Ovary (tissue), 9 donors: ENCODE data around the gene RPL26. TPM values are rescaled to one million over a fixed set of nuclear protein-coding genes. Genes with fewer than 3 reads are reported as not detected.
A peak's percentile ranks its signal among the peaks of the same experiment; 100 is the strongest.

Experiments
- DNase-seq, 5 donors: peaks; one replicate each; pipeline ENCODE4 v3.0.0-alpha.2; 2019 to 2020
- H3K27ac ChIP-seq, 2 donors: fragments of 200-600 bp; one replicate each; pipeline versions ENCODE4 v1.5.1 to v1.8.0; 2019 to 2022
- H3K27me3 ChIP-seq: fragments of 200-600 bp; one replicate; pipeline ENCODE4 v1.8.0; 2022
- H3K36me3 ChIP-seq: fragments of 200-600 bp; sonication (generic); one replicate; pipeline ENCODE4 v1.5.1; 2019
- H3K4me1 ChIP-seq: one replicate; pipeline ENCODE4 v1.8.1; 2013; ENCODE audit warnings: mild to moderate bottlenecking, moderate library complexity; ENCODE audit not compliant: insufficient read depth
- H3K4me3 ChIP-seq: fragments of 200-600 bp; sonication (generic); one replicate; pipeline ENCODE4 v1.5.1; 2017
- H3K9me3 ChIP-seq, 2 donors: fragments of 200-600 bp in 1 of 2; sonication (generic) in 1 of 2; one replicate each; pipeline versions ENCODE4 v1.5.1 to v1.8.1; 2013 to 2019; ENCODE audit warnings: mild to moderate bottlenecking in 1 of 2, moderate library complexity in 1 of 2
- CTCF ChIP-seq, 3 donors: fragments of 450-650 bp in 2 of 3; fragments of 200-600 bp in 1 of 3; IDR thresholded peaks; one replicate each; pipeline versions ENCODE4 v1.5.1 to v1.8.0; 2016 to 2022; ENCODE audit warnings: antibody characterized with exemption in 3 of 3, mild to moderate bottlenecking in 1 of 3
- EP300 ChIP-seq: sonication (generic); formaldehyde crosslinking; IDR thresholded peaks from one replicate; pipeline ENCODE4 v1.6.1; 2017; ENCODE audit warnings: antibody characterized with exemption
- POLR2A ChIP-seq: fragments of 450-650 bp; IDR thresholded peaks from one replicate; pipeline ENCODE4 v1.6.1; 2017; ENCODE audit warnings: antibody characterized with exemption, mild to moderate bottlenecking, moderate library complexity
- WGBS, 3 donors: extraction: QIAGEN DNeasy Blood & Tissue Kit in 1 of 3; methylation state at CpG; one replicate each; pipeline versions ENCODE4 v1.1.5 to v1.1.7; 2013 to 2017; 5-methylcytosine and 5-hydroxymethylcytosine counted together
- intact Hi-C, 4 donors: fragments of 100-400 bp; cut with DNase I; formaldehyde crosslinking; loops; one replicate each; pipeline versions ENCODE4 v1.11.0 to v1.15.1; 2022 to 2023
- polyA plus RNA-seq, 2 donors: library from polyadenylated mRNA; stranded (reverse); fragments of 200-250 nt in 1 of 2; fragments of 350-450 nt in 1 of 2; fragmentation: Illumina TruSeq in 1 of 2; extraction: RNeasy Lipid Tissue Mini Kit (QIAGEN cat#74804) in 1 of 2; gene quantifications; one replicate each; pipeline ENCODE4 v1.2.3, GENCODE V29; 2013 to 2014
- total RNA-seq, 7 donors: library from RNA; depleted of rRNA in 2 of 7; stranded (reverse); fragments of >200 nt in 2 of 7; fragmentation: NEBNext Ultra II Directional in 3 of 7; extraction: Animal tissue kit (Norgen Biotek cat#: 25700) in 3 of 7; gene quantifications; one replicate each; pipeline versions ENCODE4 v1.1.0 to v1.2.4, GENCODE V29; 2016 to 2023
- donor health status: DM: no; HTN: no; CAD: no; lungs with moderate emphysema.
- donor health status: DM: no; HTN: no; CAD: no.
- donor health status: Bipolar disorder and iron deficiency.
- donor health status: DM: yes; HTN: yes; CAD: no.
- donor health status: DM: no; HTN: no; CAD: no.
- donor health status: DM: yes; HTN: yes; CAD: no.

Gene RPL26
- total and polyA plus RNA-seq, 9 donors, result 2,824 to 11,226 (median 3,966) TPM

GRCh38 chr17:8369944-8370343 lies 13.0 kb downstream of the RPL26 start:
- TF ChIP-seq POLR2A (no peak), CTCF (IDR thresholded peaks at IDR 0.05) (no peak), EP300 (no peak)
- intact Hi-C loops, result no loop called here
- WGBS, 3 donors, result 92 to 95% (median 94%) methylated on average over 8 of the region's 8 CpGs
- H3K4me1 ChIP-seq, result peaks cover 2% of the 10 kb centered on the region
- no peaks in the 10 kb centered on the region for H3K27me3 ChIP-seq
- DNase-seq, result no peak
- no peaks in the 10 kb centered on the region for H3K36me3 ChIP-seq
- no peak overlapping the region for H3K27ac ChIP-seq
- H3K9me3 ChIP-seq, result no peaks in the 10 kb centered on the region
- H3K4me3 ChIP-seq, result no peak overlapping the region

GRCh38 chr17:8368193-8368592 lies 14.8 kb downstream of the RPL26 start:
- Histone ChIP-seq H3K9me3 (no peaks in the 10 kb centered on the region), H3K4me1 (no peaks in the 10 kb centered on the region), H3K4me3 (no peak overlapping the region), H3K27ac (no peak overlapping the region), H3K27me3 (no peaks in the 10 kb centered on the region), H3K36me3 (no peaks in the 10 kb centered on the region)
- WGBS, 3 donors, result 76 to 94% (median 93%) methylated on average over 3 of the region's 3 CpGs
- DNase-seq, result no peak
- intact Hi-C loops, result no loop called here
- TF ChIP-seq CTCF (IDR thresholded peaks at IDR 0.05) (no peak), POLR2A (no peak), EP300 (no peak)

DNA sequence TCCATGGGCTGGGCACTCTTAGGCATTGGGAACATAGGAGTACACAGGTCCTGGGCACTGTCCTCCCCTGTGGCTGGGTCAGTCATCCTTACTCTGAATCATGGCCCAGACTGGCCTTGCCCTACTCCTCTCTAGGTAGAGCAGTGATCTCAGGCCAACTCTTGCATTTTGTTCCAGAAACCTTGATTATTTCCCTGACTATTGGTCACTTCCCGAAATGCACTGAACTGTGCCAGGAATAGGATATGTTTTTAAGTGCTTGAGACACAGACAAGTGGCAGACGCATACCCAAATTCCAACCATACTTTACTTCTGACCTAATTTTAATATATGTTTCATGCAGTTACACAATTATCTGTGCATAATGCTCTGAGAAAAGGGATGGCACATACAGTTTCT lies 16.8 kb downstream of the RPL26 start:
- Histone ChIP-seq H3K27me3 (no peaks in the 10 kb centered on the region), H3K36me3 (no peaks in the 10 kb centered on the region), H3K4me1 (no peaks in the 10 kb centered on the region), H3K4me3 (no peak overlapping the region), H3K27ac (no peak overlapping the region), H3K9me3 (no peaks in the 10 kb centered on the region)
- 52 to 68% (median 67%) methylated on average over 2 of the region's 2 CpGs for WGBS, 3 donors
- DNase-seq, result no peak
- TF ChIP-seq EP300 (peak; percentile 49), POLR2A (no peak)
- intact Hi-C loops, result no loop called here

DNA sequence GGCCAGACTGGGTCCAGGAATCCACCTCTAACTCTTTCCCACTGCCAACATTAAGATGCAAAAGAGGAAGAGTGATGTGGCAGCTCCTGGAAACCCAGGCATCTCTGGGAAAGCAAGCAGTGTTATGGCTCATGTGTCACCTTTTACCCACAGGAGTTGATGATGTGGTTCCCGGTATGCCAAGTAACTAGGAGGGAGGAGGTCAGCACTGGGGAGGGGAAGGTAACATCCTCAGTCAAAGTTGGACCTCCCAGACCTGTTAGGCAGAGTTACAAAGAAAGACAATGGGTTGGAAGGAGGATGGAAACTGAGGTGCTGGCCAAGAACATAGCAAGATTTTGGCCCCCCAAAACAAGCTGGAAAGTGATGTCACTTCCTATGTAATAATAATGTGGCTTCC lies 17.9 kb downstream of the RPL26 start:
- no peak overlapping the region for H3K4me3 ChIP-seq
- no peaks in the 10 kb centered on the region for H3K36me3 ChIP-seq
- 59 to 80% (median 68%) methylated on average over 1 of the region's 1 CpG for WGBS, 3 donors
- no peak for TF ChIP-seq EP300
- no peak for TF ChIP-seq POLR2A
- TF ChIP-seq CTCF (IDR thresholded peaks at IDR 0.05), result no peak
- no peaks in the 10 kb centered on the region for H3K4me1 ChIP-seq
- no peaks in the 10 kb centered on the region for H3K9me3 ChIP-seq
- intact Hi-C loops, result no loop called here
- H3K27me3 ChIP-seq, result no peaks in the 10 kb centered on the region
- no peak overlapping the region for H3K27ac ChIP-seq
- no peak for DNase-seq

GRCh38 chr17:8362651-8363332 lies 20.2 kb downstream of the RPL26 start:
- WGBS, 3 donors, result 86 to 87% (median 87%) methylated on average over 4 of the region's 4 CpGs
- H3K27ac ChIP-seq, result no peak overlapping the region
- intact Hi-C loops, result no loop called here

More at GRCh38 chr17:8362651-8363332, 20.2 kb downstream of the RPL26 start:
- no peak for DNase-seq
- Histone ChIP-seq H3K9me3 (no peaks in the 10 kb centered on the region), H3K36me3 (no peaks in the 10 kb centered on the region), H3K27me3 (no peaks in the 10 kb centered on the region), H3K4me3 (no peak overlapping the region), H3K4me1 (no peaks in the 10 kb centered on the region)
- no peak for TF ChIP-seq CTCF (IDR thresholded peaks at IDR 0.05)
- TF ChIP-seq POLR2A, result no peak
- no peak for TF ChIP-seq EP300
